Measurements from ENCODE around the gene BACH2. TPM values are rescaled to one million over a fixed set of nuclear protein-coding genes. Genes with fewer than 3 reads are reported as not detected.

The BACH2 gene
- polyA plus RNA-seq, 2 of the 4 experiments (the other 2 are of a cell fraction), result 0.01 to 0.36 TPM

GRCh38 chr6:90100059-90100665 is 196.5 kb downstream of the BACH2 start:
- Histone ChIP-seq H3K27ac (no peak overlapping the region), H3K9me3 (no peaks in the 10 kb centered on the region), H3K4me1 (0 out of 3 replicates have a peak, but pooled peaks cover 6% of the 10 kb centered on the region), H3K4me3 (no peak overlapping the region), H3K4me2 (no peak overlapping the region)
- no peak for TF ChIP-seq CBX8 (IDR thresholded peaks at IDR 0.05)
- no peak for TF ChIP-seq MAFK (IDR thresholded peaks at IDR 0.05; ENCODE audit: partially characterized antibody)
- no peak for TF ChIP-seq CTCF (IDR thresholded peaks at IDR 0.05)
- POLR2A ChIA-PET, result no interaction called here
- CTCF ChIA-PET, result no interaction called here
- DNase-seq (ENCODE audit: low read depth in 1 of 2, low spot score in 1 of 2) (no peak), FAIRE-seq (no peak), ATAC-seq (no peak)
- WGBS (ENCODE audit: missing lambda C conversion rate), result 27% methylated on average over 3 of the region's 3 CpGs

DNA sequence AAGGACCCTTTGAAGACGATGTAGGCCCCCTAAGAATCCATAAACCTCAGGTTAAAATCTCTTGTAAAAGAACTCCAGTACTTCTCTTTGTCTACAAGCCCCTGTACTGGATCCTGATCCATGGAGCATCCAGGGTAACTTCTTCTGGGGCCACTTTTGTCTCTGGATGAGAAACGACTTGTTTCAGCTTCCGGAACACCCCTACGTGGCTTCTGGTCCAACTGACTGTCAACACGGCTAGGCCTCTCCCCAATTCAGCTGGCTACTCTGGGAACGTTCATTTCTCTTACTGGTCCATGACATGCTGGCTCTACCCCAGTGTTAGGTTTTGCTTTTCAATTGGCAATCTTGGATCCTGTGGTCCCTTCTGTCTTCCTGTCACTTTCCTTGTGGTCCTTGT is 198.0 kb downstream of the BACH2 start:
- CTCF ChIA-PET, result interaction anchor here (0.6 to 1.3 kb wide), 2 partner anchors 11 to 156 kb away, joined by 3 read pairs; no protein-coding TSS in a partner anchor
- FAIRE-seq (no peak), DNase-seq (ENCODE audit: low read depth in 1 of 2, low spot score in 1 of 2) (no peak), ATAC-seq (no peak)
- TF ChIP-seq CBX2 (IDR thresholded peaks at IDR 0.05; ENCODE audit: borderline replicate concordance, low read depth), result no peak
- no peak for TF ChIP-seq EHF (CRISPR knock-in tag; IDR thresholded peaks at IDR 0.05)
- no peak for TF ChIP-seq HOXB5 (CRISPR knock-in tag; IDR thresholded peaks at IDR 0.05)
- no peak for TF ChIP-seq EHMT2 (IDR thresholded peaks at IDR 0.05; ENCODE audit: low read depth)
- TF ChIP-seq, protein P1, sequence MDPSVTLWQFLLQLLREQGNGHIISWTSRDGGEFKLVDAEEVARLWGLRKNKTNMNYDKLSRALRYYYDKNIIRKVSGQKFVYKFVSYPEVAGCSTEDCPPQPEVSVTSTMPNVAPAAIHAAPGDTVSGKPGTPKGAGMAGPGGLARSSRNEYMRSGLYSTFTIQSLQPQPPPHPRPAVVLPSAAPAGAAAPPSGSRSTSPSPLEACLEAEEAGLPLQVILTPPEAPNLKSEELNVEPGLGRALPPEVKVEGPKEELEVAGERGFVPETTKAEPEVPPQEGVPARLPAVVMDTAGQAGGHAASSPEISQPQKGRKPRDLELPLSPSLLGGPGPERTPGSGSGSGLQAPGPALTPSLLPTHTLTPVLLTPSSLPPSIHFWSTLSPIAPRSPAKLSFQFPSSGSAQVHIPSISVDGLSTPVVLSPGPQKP (IDR thresholded peaks at IDR 0.05; ENCODE audit: low read depth, low read length), result no peak
- no peak for TF ChIP-seq ZNF302 (CRISPR knock-in tag; IDR thresholded peaks at IDR 0.05)
- TF ChIP-seq NPAS2 (CRISPR knock-in tag; IDR thresholded peaks at IDR 0.05; ENCODE audit: borderline replicate concordance), result no peak
- TF ChIP-seq GATA3 (IDR thresholded peaks at IDR 0.05; ENCODE audit: borderline replicate concordance), result no peak
- no peak for TF ChIP-seq CHD2 (IDR thresholded peaks at IDR 0.05; ENCODE audit: low read length, partially characterized antibody)
- TF ChIP-seq FOXS1 (CRISPR knock-in tag; IDR thresholded peaks at IDR 0.05), result no peak
- no peak for TF ChIP-seq MYC (IDR thresholded peaks at IDR 0.05; ENCODE audit: borderline replicate concordance, low read length)
- no peak for TF ChIP-seq HOXB13 (CRISPR knock-in tag; IDR thresholded peaks at IDR 0.05; ENCODE audit: low read depth)
- TF ChIP-seq POLR2AphosphoS2 (conservative IDR thresholded peaks at IDR 0.05; ENCODE audit: low read length), result no peak
- TF ChIP-seq PHF8 (IDR thresholded peaks at IDR 0.05; ENCODE audit: borderline replicate concordance, low read depth), result no peak
- no peak for TF ChIP-seq ATOH8 (CRISPR knock-in tag; IDR thresholded peaks at IDR 0.05; ENCODE audit: low read depth)
- no peak for TF ChIP-seq RCOR1 (IDR thresholded peaks at IDR 0.05; ENCODE audit: low read depth, low read length)
- no peak for TF ChIP-seq ZFP36 (IDR thresholded peaks at IDR 0.05; ENCODE audit: borderline replicate concordance, partially characterized antibody)
- no peak for TF ChIP-seq SREBF2 (IDR thresholded peaks at IDR 0.05)
- TF ChIP-seq HEYL (CRISPR knock-in tag; IDR thresholded peaks at IDR 0.05), result no peak
- POLR2A ChIA-PET, result no interaction called here
- Histone ChIP-seq H3K4me1 (0 out of 3 replicates have a peak, but pooled peaks cover 6% of the 10 kb centered on the region), H3K9me3 (no peaks in the 10 kb centered on the region), H3K4me2 (no peak overlapping the region), H3K27ac (no peak overlapping the region), H3K4me3 (no peak overlapping the region)
- WGBS (ENCODE audit: missing lambda C conversion rate), result 57% methylated on average over 6 of the region's 6 CpGs
